ENCODE data around the gene PI16.

- TF ChIP-seq EZH2 (optimal IDR thresholded peaks at IDR 0.05; ENCODE audit: low read depth, low read length) (no peak), CTCF (IDR thresholded peaks at IDR 0.05; ENCODE audit: low read length) (no peak), EZH2phosphoT487 (IDR thresholded peaks at IDR 0.05; ENCODE audit: low read length) (no peak)
These were observed 9.2 kb upstream of the PI16 start for GRCh38 chr6:36945301-36945700.

All from MM.1S (cell line).